ENCODE results near the gene RPS16. TPM values are rescaled to one million over a fixed set of nuclear protein-coding genes. Genes with fewer than 3 reads are reported as not detected.
A peak's percentile ranks its signal among the peaks of the same experiment; 100 is the strongest.

RPS16 gene
- total and polyA plus RNA-seq, 2 of the 13 experiments (the other 11 are each of a cell fraction or from before 2014, with no cell fraction given) = 488 to 2,583 TPM

DNA sequence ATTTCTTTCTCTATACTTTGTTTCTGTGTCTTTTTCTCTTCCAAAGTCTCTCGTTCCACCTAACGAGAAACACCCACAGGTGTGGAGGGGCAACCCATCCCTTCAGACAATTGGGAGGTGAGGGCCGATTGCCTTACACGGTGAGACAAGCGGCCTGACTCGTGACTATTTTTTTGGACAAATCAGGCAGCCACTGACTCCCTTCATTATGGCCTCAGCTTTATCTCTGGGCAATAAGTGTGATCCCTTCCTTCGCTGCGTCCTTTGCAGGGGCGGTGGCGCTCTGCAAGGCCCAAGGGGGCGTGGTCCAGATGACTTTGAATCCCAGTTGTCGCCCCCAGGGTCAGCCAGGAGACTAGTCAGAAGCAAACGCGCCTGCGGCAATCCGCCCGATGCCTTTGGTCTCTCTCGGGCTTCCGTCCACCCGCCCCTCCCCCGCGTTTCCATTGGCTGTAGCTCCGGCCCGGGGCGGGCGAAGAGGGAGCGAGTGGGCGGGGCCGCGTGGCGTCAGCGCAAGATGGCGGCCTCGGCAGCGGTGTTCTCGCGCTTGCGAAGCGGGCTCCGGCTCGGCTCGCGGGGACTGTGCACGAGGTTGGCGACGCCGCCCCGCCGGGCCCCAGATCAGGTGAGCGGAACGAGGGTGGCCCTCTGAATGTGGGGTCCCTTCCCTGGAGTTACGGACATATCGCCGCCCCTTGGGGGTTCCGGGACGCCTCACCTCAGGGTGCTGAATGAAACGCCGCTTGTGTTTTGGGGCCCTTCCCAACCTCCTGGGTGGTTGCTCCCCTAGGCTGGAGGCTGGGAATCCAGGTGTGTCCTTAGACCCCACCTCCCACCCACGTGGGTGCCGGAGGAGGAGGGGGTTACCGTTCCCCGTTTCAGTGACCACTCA is 44.8 kb upstream of the RPS16 start, which contains the start of gene TIMM50 (continued):
- TF ChIP-seq, protein P1, sequence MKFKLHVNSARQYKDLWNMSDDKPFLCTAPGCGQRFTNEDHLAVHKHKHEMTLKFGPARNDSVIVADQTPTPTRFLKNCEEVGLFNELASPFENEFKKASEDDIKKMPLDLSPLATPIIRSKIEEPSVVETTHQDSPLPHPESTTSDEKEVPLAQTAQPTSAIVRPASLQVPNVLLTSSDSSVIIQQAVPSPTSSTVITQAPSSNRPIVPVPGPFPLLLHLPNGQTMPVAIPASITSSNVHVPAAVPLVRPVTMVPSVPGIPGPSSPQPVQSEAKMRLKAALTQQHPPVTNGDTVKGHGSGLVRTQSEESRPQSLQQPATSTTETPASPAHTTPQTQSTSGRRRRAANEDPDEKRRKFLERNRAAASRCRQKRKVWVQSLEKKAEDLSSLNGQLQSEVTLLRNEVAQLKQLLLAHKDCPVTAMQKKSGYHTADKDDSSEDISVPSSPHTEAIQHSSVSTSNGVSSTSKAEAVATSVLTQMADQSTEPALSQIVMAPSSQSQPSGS (CRISPR knock-in tag; IDR thresholded peaks at IDR 0.05) = peak; percentile 73
- TF ChIP-seq, protein P2, sequence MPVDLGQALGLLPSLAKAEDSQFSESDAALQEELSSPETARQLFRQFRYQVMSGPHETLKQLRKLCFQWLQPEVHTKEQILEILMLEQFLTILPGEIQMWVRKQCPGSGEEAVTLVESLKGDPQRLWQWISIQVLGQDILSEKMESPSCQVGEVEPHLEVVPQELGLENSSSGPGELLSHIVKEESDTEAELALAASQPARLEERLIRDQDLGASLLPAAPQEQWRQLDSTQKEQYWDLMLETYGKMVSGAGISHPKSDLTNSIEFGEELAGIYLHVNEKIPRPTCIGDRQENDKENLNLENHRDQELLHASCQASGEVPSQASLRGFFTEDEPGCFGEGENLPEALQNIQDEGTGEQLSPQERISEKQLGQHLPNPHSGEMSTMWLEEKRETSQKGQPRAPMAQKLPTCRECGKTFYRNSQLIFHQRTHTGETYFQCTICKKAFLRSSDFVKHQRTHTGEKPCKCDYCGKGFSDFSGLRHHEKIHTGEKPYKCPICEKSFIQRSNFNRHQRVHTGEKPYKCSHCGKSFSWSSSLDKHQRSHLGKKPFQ (CRISPR knock-in tag; IDR thresholded peaks at IDR 0.05; ENCODE audit: insufficient replicate concordance) = peak; percentile 82
- peak; percentile 87 for TF ChIP-seq ASH2L (IDR thresholded peaks at IDR 0.05; ENCODE audit: insufficient read length, low read depth, low read length)
- peak; percentile 91 for TF ChIP-seq GABPB1 (CRISPR knock-in tag; IDR thresholded peaks at IDR 0.05)
- TF ChIP-seq, protein P3, sequence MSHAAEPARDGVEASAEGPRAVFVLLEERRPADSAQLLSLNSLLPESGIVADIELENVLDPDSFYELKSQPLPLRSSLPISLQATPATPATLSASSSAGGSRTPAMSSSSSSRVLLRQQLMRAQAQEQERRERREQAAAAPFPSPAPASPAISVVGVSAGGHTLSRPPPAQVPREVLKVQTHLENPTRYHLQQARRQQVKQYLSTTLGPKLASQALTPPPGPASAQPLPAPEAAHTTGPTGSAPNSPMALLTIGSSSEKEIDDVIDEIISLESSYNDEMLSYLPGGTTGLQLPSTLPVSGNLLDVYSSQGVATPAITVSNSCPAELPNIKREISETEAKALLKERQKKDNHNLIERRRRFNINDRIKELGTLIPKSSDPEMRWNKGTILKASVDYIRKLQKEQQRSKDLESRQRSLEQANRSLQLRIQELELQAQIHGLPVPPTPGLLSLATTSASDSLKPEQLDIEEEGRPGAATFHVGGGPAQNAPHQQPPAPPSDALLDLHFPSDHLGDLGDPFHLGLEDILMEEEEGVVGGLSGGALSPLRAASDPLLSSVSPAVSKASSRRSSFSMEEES (CRISPR knock-in tag; IDR thresholded peaks at IDR 0.05) = peak; percentile 51; the same call in 1 of the 2 replicates
- no peak for TF ChIP-seq TOE1 (CRISPR knock-in tag; IDR thresholded peaks at IDR 0.05)
- TF ChIP-seq, protein P4, sequence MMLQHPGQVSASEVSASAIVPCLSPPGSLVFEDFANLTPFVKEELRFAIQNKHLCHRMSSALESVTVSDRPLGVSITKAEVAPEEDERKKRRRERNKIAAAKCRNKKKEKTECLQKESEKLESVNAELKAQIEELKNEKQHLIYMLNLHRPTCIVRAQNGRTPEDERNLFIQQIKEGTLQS (CRISPR knock-in tag; IDR thresholded peaks at IDR 0.05) = peak; percentile 68
- peak; percentile 34; the same call in 1 of the 2 replicates for TF ChIP-seq GFI1 (CRISPR knock-in tag; IDR thresholded peaks at IDR 0.05; ENCODE audit: borderline replicate concordance)
- no peak for TF ChIP-seq RARG (CRISPR knock-in tag; IDR thresholded peaks at IDR 0.05; ENCODE audit: low read depth)
- TF ChIP-seq ZSCAN31 (CRISPR knock-in tag; IDR thresholded peaks at IDR 0.05; ENCODE audit: low read depth) = peak; percentile 42; the same call in 1 of the 2 replicates
- TF ChIP-seq, protein P5, sequence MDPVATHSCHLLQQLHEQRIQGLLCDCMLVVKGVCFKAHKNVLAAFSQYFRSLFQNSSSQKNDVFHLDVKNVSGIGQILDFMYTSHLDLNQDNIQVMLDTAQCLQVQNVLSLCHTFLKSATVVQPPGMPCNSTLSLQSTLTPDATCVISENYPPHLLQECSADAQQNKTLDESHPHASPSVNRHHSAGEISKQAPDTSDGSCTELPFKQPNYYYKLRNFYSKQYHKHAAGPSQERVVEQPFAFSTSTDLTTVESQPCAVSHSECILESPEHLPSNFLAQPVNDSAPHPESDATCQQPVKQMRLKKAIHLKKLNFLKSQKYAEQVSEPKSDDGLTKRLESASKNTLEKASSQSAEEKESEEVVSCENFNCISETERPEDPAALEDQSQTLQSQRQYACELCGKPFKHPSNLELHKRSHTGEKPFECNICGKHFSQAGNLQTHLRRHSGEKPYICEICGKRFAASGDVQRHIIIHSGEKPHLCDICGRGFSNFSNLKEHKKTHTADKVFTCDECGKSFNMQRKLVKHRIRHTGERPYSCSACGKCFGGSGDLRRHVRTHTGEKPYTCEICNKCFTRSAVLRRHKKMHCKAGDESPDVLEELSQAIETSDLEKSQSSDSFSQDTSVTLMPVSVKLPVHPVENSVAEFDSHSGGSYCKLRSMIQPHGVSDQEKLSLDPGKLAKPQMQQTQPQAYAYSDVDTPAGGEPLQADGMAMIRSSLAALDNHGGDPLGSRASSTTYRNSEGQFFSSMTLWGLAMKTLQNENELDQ (CRISPR knock-in tag; IDR thresholded peaks at IDR 0.05; ENCODE audit: borderline replicate concordance) = no peak
- no peak for TF ChIP-seq TSC22D2 (CRISPR knock-in tag; IDR thresholded peaks at IDR 0.05; ENCODE audit: borderline replicate concordance)
- TF ChIP-seq NFKB2 (CRISPR knock-in tag; IDR thresholded peaks at IDR 0.05; ENCODE audit: borderline replicate concordance) = peak; percentile 22; the same call in 1 of the 2 replicates
- no peak for TF ChIP-seq ZBTB42 (CRISPR knock-in tag; IDR thresholded peaks at IDR 0.05)
- peak; percentile 98 for TF ChIP-seq TAF1 (CRISPR knock-in tag; IDR thresholded peaks at IDR 0.05)
- TF ChIP-seq ZNF367 (CRISPR knock-in tag; IDR thresholded peaks at IDR 0.05; ENCODE audit: borderline replicate concordance) = no peak
- no peak for TF ChIP-seq ZNF205 (CRISPR knock-in tag; IDR thresholded peaks at IDR 0.05)
- TF ChIP-seq FOXA3 (CRISPR knock-in tag; IDR thresholded peaks at IDR 0.05) = peak; percentile 47; the same call in 1 of the 2 replicates
- TF ChIP-seq CREM (IDR thresholded peaks at IDR 0.05) = peak; percentile 66
- TF ChIP-seq CREM (CRISPR knock-in tag; IDR thresholded peaks at IDR 0.05) = 0 out of 2 replicates have a peak, but pooled peaks have one; percentile 28
- TF ChIP-seq ZNF558 (CRISPR knock-in tag; IDR thresholded peaks at IDR 0.05; ENCODE audit: borderline replicate concordance) = no peak

All from HepG2 (cell line).